HL-60 (cell line): Measurements from ENCODE around the gene FBP1.

Experiments
- DNase-seq, 2 experiments: peaks; one replicate each; pipeline ENCODE4 v3.0.0-alpha.2; 2010 to 2020; ENCODE audit warnings: low read depth in 1 of 2, low spot score in 1 of 2
- H3K27ac ChIP-seq: fragments of 250-450 bp; sonication (Bioruptor Pico); replicated peaks from 2 replicates; pipeline ENCODE4 v1.5.1; 2020; ENCODE audit warnings: mild to moderate bottlenecking, moderate library complexity
- H3K27me3 ChIP-seq: fragments of 250-450 bp; sonication (Bioruptor Pico); 2 replicates; pipeline ENCODE4 v1.5.1; 2021; ENCODE audit warnings: mild to moderate bottlenecking, moderate library complexity; ENCODE audit not compliant: insufficient read depth, poor library complexity, severe bottlenecking
- H3K4me3 ChIP-seq: replicated peaks from 2 replicates; pipeline ENCODE4 v1.5.1; 2011; ENCODE audit warnings: mild to moderate bottlenecking, control low read depth, low read length; ENCODE audit not compliant: insufficient read depth
- GABPA ChIP-seq: IDR thresholded peaks from 2 replicates; pipeline ENCODE4 v1.6.1; 2012; ENCODE audit warnings: low read depth
- POLR2AphosphoS5 ChIP-seq: IDR thresholded peaks from 2 replicates; pipeline ENCODE4 v1.6.1; 2012; ENCODE audit warnings: low read depth
- SPI1 ChIP-seq: IDR thresholded peaks from 2 replicates; pipeline ENCODE4 v1.6.1; 2012; ENCODE audit warnings: low read depth, mild to moderate bottlenecking, borderline replicate concordance
- TF ChIP-seq, protein P1 (sequence below): IDR thresholded peaks from one replicate; pipeline ENCODE4 v1.5.1; 2011; ENCODE audit warnings: low read length, control low read depth, inconsistent platforms; ENCODE audit not compliant: insufficient read depth
- TF ChIP-seq, protein P2 (sequence below): IDR thresholded peaks from 2 replicates; pipeline ENCODE4 v1.6.1; 2012; ENCODE audit warnings: low read depth; ENCODE audit not compliant: insufficient replicate concordance

FBP1 gene

GRCh38 chr9:94681508-94681907 is 42.2 kb upstream of the FBP1 start:
- H3K27ac ChIP-seq: no peak overlapping the region
- no peak overlapping the region for H3K4me3 ChIP-seq
- peak in 1 of 2 experiments; percentile 71 for DNase-seq
- TF ChIP-seq POLR2AphosphoS5: no peak
- peak; percentile 37; the same call in 1 of the 2 replicates for TF ChIP-seq SPI1
- TF ChIP-seq GABPA: no peak
- TF ChIP-seq, protein P1, sequence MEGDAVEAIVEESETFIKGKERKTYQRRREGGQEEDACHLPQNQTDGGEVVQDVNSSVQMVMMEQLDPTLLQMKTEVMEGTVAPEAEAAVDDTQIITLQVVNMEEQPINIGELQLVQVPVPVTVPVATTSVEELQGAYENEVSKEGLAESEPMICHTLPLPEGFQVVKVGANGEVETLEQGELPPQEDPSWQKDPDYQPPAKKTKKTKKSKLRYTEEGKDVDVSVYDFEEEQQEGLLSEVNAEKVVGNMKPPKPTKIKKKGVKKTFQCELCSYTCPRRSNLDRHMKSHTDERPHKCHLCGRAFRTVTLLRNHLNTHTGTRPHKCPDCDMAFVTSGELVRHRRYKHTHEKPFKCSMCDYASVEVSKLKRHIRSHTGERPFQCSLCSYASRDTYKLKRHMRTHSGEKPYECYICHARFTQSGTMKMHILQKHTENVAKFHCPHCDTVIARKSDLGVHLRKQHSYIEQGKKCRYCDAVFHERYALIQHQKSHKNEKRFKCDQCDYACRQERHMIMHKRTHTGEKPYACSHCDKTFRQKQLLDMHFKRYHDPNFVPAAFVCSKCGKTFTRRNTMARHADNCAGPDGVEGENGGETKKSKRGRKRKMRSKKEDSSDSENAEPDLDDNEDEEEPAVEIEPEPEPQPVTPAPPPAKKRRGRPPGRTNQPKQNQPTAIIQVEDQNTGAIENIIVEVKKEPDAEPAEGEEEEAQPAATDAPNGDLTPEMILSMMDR: no peak
- TF ChIP-seq, protein P2, sequence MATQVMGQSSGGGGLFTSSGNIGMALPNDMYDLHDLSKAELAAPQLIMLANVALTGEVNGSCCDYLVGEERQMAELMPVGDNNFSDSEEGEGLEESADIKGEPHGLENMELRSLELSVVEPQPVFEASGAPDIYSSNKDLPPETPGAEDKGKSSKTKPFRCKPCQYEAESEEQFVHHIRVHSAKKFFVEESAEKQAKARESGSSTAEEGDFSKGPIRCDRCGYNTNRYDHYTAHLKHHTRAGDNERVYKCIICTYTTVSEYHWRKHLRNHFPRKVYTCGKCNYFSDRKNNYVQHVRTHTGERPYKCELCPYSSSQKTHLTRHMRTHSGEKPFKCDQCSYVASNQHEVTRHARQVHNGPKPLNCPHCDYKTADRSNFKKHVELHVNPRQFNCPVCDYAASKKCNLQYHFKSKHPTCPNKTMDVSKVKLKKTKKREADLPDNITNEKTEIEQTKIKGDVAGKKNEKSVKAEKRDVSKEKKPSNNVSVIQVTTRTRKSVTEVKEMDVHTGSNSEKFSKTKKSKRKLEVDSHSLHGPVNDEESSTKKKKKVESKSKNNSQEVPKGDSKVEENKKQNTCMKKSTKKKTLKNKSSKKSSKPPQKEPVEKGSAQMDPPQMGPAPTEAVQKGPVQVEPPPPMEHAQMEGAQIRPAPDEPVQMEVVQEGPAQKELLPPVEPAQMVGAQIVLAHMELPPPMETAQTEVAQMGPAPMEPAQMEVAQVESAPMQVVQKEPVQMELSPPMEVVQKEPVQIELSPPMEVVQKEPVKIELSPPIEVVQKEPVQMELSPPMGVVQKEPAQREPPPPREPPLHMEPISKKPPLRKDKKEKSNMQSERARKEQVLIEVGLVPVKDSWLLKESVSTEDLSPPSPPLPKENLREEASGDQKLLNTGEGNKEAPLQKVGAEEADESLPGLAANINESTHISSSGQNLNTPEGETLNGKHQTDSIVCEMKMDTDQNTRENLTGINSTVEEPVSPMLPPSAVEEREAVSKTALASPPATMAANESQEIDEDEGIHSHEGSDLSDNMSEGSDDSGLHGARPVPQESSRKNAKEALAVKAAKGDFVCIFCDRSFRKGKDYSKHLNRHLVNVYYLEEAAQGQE: no peak
- H3K27me3 ChIP-seq: no peaks in the 10 kb centered on the region

DNA sequence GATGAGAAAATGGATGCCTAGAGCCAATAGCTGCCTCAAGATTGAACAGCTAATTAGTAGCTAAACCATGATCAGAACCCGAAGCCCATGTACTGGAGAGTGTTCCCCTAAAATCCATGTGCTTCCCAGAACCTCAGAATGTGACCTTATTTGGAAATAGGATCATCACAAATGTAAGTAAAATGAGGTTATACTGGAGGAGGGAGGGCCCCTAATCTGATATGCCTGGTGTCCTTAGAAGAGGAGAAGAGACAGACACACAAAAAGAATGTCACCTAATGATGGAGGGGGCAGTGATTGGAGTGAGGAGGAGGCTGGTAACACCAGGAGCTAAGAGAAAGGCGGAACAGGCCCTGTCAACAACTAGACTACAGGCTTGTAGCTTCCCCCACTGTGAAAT is 41.3 kb upstream of the FBP1 start:
- H3K27ac ChIP-seq: no peak overlapping the region
- TF ChIP-seq, protein P1: no peak
- DNase-seq: no peak
- H3K27me3 ChIP-seq: no peaks in the 10 kb centered on the region
- no peak overlapping the region for H3K4me3 ChIP-seq

GRCh38 chr9:94680020-94680419 is 40.7 kb upstream of the FBP1 start:
- Histone ChIP-seq H3K4me3 (no peak overlapping the region), H3K27me3 (no peaks in the 10 kb centered on the region), H3K27ac (no peak overlapping the region)
- TF ChIP-seq, protein P1: no peak
- TF ChIP-seq SPI1 (no peak), POLR2AphosphoS5 (no peak), GABPA (no peak)
- TF ChIP-seq, protein P2: no peak
- no peak for DNase-seq

- no peak overlapping the region for H3K4me3 ChIP-seq
- DNase-seq: no peak
- H3K27me3 ChIP-seq: no peaks in the 10 kb centered on the region
- H3K27ac ChIP-seq: no peak overlapping the region
- TF ChIP-seq GABPA: no peak
- TF ChIP-seq, protein P1: no peak
- TF ChIP-seq SPI1: no peak
- no peak for TF ChIP-seq POLR2AphosphoS5
Observed at GRCh38 chr9:94679587-94679986, 40.3 kb upstream of the FBP1 start.
